ENCODE measurements around the gene TENM4. TPM values are rescaled to one million over a fixed set of nuclear protein-coding genes. Genes with fewer than 3 reads are reported as not detected.
A peak's percentile ranks its signal among the peaks of the same experiment; 100 is the strongest.

The TENM4 gene
- total RNA-seq, 2 donors from 2014 or later = 2.6 to 6.8 TPM

GRCh38 chr11:79296141-79296540, 144.7 kb downstream of the TENM4 start:
- TF ChIP-seq POLR2AphosphoS5 (IDR thresholded peaks at IDR 0.05) (no peak), CTCF (IDR thresholded peaks at IDR 0.05) (no peak)
- 78% methylated on average over 3 of the region's 3 CpGs for WGBS
- Histone ChIP-seq H3K27ac (no peak overlapping the region), H3K36me3 (no peaks in the 10 kb centered on the region), H3K4me1 (replicated peaks) (no peaks in the 10 kb centered on the region), H3K9me3 (no peaks in the 10 kb centered on the region), H3K27me3 (replicated peaks; ENCODE audit: insufficient read depth) (no peaks in the 10 kb centered on the region), H3K4me3 (no peak overlapping the region)
- intact Hi-C loops (cut with DNase I) = no loop called here
- DNase-seq (ENCODE audit: low spot score) = no peak

- Histone ChIP-seq H3K4me3 (no peak overlapping the region), H3K36me3 (no peaks in the 10 kb centered on the region), H3K9me3 (no peaks in the 10 kb centered on the region), H3K27ac (no peak overlapping the region), H3K27me3 (replicated peaks; ENCODE audit: insufficient read depth) (no peaks in the 10 kb centered on the region), H3K4me1 (replicated peaks) (no peaks in the 10 kb centered on the region)
- 51% methylated on average over 8 of the region's 8 CpGs for WGBS
- TF ChIP-seq CTCF (IDR thresholded peaks at IDR 0.05) (no peak), POLR2A (IDR thresholded peaks at IDR 0.05) (no peak), POLR2AphosphoS5 (IDR thresholded peaks at IDR 0.05) (peak; percentile 51)
- peak; percentile 46 for DNase-seq (ENCODE audit: low spot score)
- intact Hi-C loops (cut with DNase I) = no loop called here
These were observed 145.7 kb downstream of the TENM4 start for GRCh38 chr11:79294845-79295731.

DNA sequence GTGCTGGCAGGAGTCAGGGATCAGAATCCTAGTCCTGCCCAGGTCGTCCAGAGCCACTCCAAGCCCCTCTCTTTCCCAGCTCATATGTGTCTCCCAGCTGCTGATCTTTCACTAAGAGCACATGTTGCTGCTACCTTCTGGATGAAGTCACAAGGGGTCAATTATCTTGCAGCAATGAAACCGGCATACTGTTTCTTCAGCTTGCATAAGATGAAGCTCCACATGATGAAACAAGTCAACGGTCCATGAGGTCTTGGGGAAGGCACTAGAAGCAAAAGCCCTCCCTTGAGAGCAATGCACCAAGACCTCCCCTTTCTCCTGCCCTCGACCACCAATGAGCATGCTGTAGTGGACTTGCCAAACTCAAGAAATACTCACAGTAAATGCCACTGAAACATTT, 148.9 kb downstream of the TENM4 start:
- WGBS = 84% methylated on average over 4 of the region's 4 CpGs
- TF ChIP-seq CTCF (IDR thresholded peaks at IDR 0.05) = no peak
- TF ChIP-seq POLR2AphosphoS5 (IDR thresholded peaks at IDR 0.05) = no peak
- Histone ChIP-seq H3K27me3 (replicated peaks; ENCODE audit: insufficient read depth) (no peaks in the 10 kb centered on the region), H3K4me3 (no peak overlapping the region), H3K27ac (no peak overlapping the region), H3K4me1 (replicated peaks) (no peaks in the 10 kb centered on the region), H3K36me3 (no peaks in the 10 kb centered on the region), H3K9me3 (no peaks in the 10 kb centered on the region)
- no peak for DNase-seq (ENCODE audit: low spot score)
- intact Hi-C loops (cut with DNase I) = no loop called here

GRCh38 chr11:79290761-79291160, 150.1 kb downstream of the TENM4 start:
- Histone ChIP-seq H3K4me1 (replicated peaks) (no peaks in the 10 kb centered on the region), H3K36me3 (no peaks in the 10 kb centered on the region), H3K27me3 (replicated peaks; ENCODE audit: insufficient read depth) (no peaks in the 10 kb centered on the region), H3K9me3 (no peaks in the 10 kb centered on the region), H3K4me3 (no peak overlapping the region), H3K27ac (no peak overlapping the region)
- DNase-seq (ENCODE audit: low spot score) = no peak
- intact Hi-C loops (cut with DNase I) = no loop called here
- TF ChIP-seq POLR2AphosphoS5 (IDR thresholded peaks at IDR 0.05) (no peak), CTCF (IDR thresholded peaks at IDR 0.05) (no peak), POLR2A (IDR thresholded peaks at IDR 0.05) (no peak)

- Histone ChIP-seq H3K4me1 (replicated peaks) (no peaks in the 10 kb centered on the region), H3K4me3 (no peak overlapping the region), H3K9me3 (no peaks in the 10 kb centered on the region), H3K36me3 (no peaks in the 10 kb centered on the region), H3K27ac (no peak overlapping the region), H3K27me3 (replicated peaks; ENCODE audit: insufficient read depth) (no peaks in the 10 kb centered on the region)
- DNase-seq (ENCODE audit: low spot score) = no peak
- intact Hi-C loops (cut with DNase I) = no loop called here
- TF ChIP-seq POLR2A (IDR thresholded peaks at IDR 0.05) (no peak), CTCF (IDR thresholded peaks at IDR 0.05) (no peak), POLR2AphosphoS5 (IDR thresholded peaks at IDR 0.05) (no peak)
These were observed 152.9 kb downstream of the TENM4 start for GRCh38 chr11:79287952-79288351.
